MCF 10A (cell line): ENCODE results near the gene ARMH3. TPM values are rescaled to one million over a fixed set of nuclear protein-coding genes. Genes with fewer than 3 reads are reported as not detected.

Source experiments
- BruUV-seq: library from RNA; stranded (reverse); fragments of 400-500 nt; replicated peaks from 2 replicates; lab custom pipeline; 2021; lab: Mats Ljungman, UMichigan
- CTCF ChIA-PET: fragments of 300-600 bp; sonication (Branson Sonifier 250); formaldehyde crosslinking; extraction: SDS; loops from one replicate; lab custom pipeline; 2021; ENCODE audit warnings: antibody characterized with exemption, inconsistent platforms; lab: Yijun Ruan, JAX
- POLR2A ChIA-PET: fragments of 300-600, 350-650 bp; sonication (Branson Sonifier 250); formaldehyde crosslinking; extraction: SDS; loops from one replicate; lab custom pipeline; 2020; ENCODE audit warnings: antibody characterized with exemption, inconsistent platforms; lab: Yijun Ruan, JAX
- DNase-seq: peaks from one replicate; pipeline ENCODE4 v3.0.0-alpha.2; 2018; ENCODE audit not compliant: unreplicated experiment
- H3K27ac Mint-ChIP-seq: one replicate; pipeline ENCODE4 v1.8.0; 2022; ENCODE audit warnings: mild to moderate bottlenecking, low read depth, mixed read lengths; ENCODE audit not compliant: unreplicated experiment
- H3K27me3 Mint-ChIP-seq: one replicate; pipeline ENCODE4 v1.8.0; 2022; ENCODE audit warnings: mixed read lengths; ENCODE audit not compliant: insufficient read depth, unreplicated experiment
- H3K36me3 Mint-ChIP-seq: one replicate; pipeline ENCODE4 v1.8.0; 2022; ENCODE audit warnings: mild to moderate bottlenecking, moderate library complexity, mixed read lengths; ENCODE audit not compliant: insufficient read depth, unreplicated experiment
- H3K4me1 Mint-ChIP-seq: one replicate; pipeline ENCODE4 v1.8.0; 2022; ENCODE audit warnings: mixed read lengths; ENCODE audit not compliant: insufficient read depth, unreplicated experiment
- H3K4me3 Mint-ChIP-seq: one replicate; pipeline ENCODE4 v1.8.0; 2022; ENCODE audit warnings: mild to moderate bottlenecking, moderate library complexity, mixed read lengths; ENCODE audit not compliant: unreplicated experiment
- H3K9me3 Mint-ChIP-seq: one replicate; pipeline ENCODE4 v1.8.0; 2022; ENCODE audit warnings: mixed read lengths; ENCODE audit not compliant: unreplicated experiment
- CTCF ChIP-seq: fragments of 200-600 bp; IDR thresholded peaks from one replicate; pipeline ENCODE4 v1.8.0; 2022; ENCODE audit warnings: antibody characterized with exemption, mild to moderate bottlenecking; ENCODE audit not compliant: unreplicated experiment
- intact Hi-C: fragments of 100-400 bp; cut with micrococcal nuclease; formaldehyde crosslinking; loops from 2 replicates; pipeline ENCODE4 v1.14.1; 2022
- total RNA-seq: library from RNA; stranded (reverse); gene quantifications from 2 replicates; pipeline ENCODE4 v1.2.3, GENCODE V29; 2022

ARMH3 gene
- total RNA-seq, 1 experiment from 2014 or later, result 17.6 TPM

- Mint-ChIP-seq H3K27me3 (no peaks in the 10 kb centered on the region), H3K27ac (no peak overlapping the region), H3K36me3 (peaks cover 65% of the 10 kb centered on the region), H3K9me3 (no peaks in the 10 kb centered on the region), H3K4me1 (no peaks in the 10 kb centered on the region), H3K4me3 (no peak overlapping the region)
- no peak for TF ChIP-seq CTCF
- CTCF ChIA-PET, result interaction anchor here (1.1 to 1.6 kb wide), 3 partner anchors 55 to 180 kb away, joined by 3 to 4 read pairs (median 3); no protein-coding TSS in a partner anchor
- no TSS peak for BruUV-seq
- DNase-seq, result no peak
- intact Hi-C loops, result no loop called here
- POLR2A ChIA-PET, result no interaction called here
Observed at GRCh38 chr10:102017295-102017694, 38.7 kb downstream of the ARMH3 start.

GRCh38 chr10:102016416-102016815 is 39.6 kb downstream of the ARMH3 start:
- peaks cover 56% of the 10 kb centered on the region for H3K36me3 Mint-ChIP-seq
- H3K4me1 Mint-ChIP-seq, result no peaks in the 10 kb centered on the region
- ChIA-PET CTCF (interaction anchor here (0.8 to 1.6 kb wide), 4 partner anchors 50 to 180 kb away, joined by 3 to 5 read pairs (median 4); no protein-coding TSS in a partner anchor), POLR2A (no interaction called here)
- no peak overlapping the region for H3K4me3 Mint-ChIP-seq
- DNase-seq, result no peak
- intact Hi-C loops, result no loop called here
- H3K27me3 Mint-ChIP-seq, result no peaks in the 10 kb centered on the region
- H3K27ac Mint-ChIP-seq, result no peak overlapping the region
- H3K9me3 Mint-ChIP-seq, result no peaks in the 10 kb centered on the region
- TF ChIP-seq CTCF, result no peak
- no TSS peak for BruUV-seq

- peaks cover 6% of the 10 kb centered on the region for H3K4me1 Mint-ChIP-seq
- no peaks in the 10 kb centered on the region for H3K9me3 Mint-ChIP-seq
- intact Hi-C loops, result loop anchor here (1.0 to 2.0 kb wide), 3 partner anchors 62 to 175 kb away; no protein-coding TSS in a partner anchor
- H3K27me3 Mint-ChIP-seq, result no peaks in the 10 kb centered on the region
- no peak for TF ChIP-seq CTCF
- CTCF ChIA-PET, result interaction anchor here (0.5 to 6.6 kb wide), 21 partner anchors 9 to 850 kb away, joined by 3 to 69 read pairs (median 6); no protein-coding TSS in a partner anchor
- DNase-seq, result no peak
- no peak overlapping the region for H3K27ac Mint-ChIP-seq
- no peak overlapping the region for H3K4me3 Mint-ChIP-seq
- POLR2A ChIA-PET, result interaction anchor here (2.0 kb wide), 1 partner anchor 192 kb away, joined by 10 read pairs; the partner anchor contains the start of gene OGA
- H3K36me3 Mint-ChIP-seq, result peaks cover 50% of the 10 kb centered on the region
- no TSS peak for BruUV-seq
Observed at GRCh38 chr10:102010961-102011360, 45.0 kb downstream of the ARMH3 start.

GRCh38 chr10:102009801-102010425 is 46.1 kb downstream of the ARMH3 start:
- Mint-ChIP-seq H3K4me1 (peaks cover 6% of the 10 kb centered on the region), H3K9me3 (no peaks in the 10 kb centered on the region), H3K27me3 (no peaks in the 10 kb centered on the region), H3K4me3 (no peak overlapping the region), H3K27ac (no peak overlapping the region), H3K36me3 (peaks cover 52% of the 10 kb centered on the region)
- DNase-seq, result peak; percentile 87
- BruUV-seq, result no TSS peak
- intact Hi-C loops, result loop anchor here (1.0 to 2.0 kb wide), 4 partner anchors 63 to 174 kb away; no protein-coding TSS in a partner anchor
- TF ChIP-seq CTCF, result peak; percentile 91
- ChIA-PET POLR2A (interaction anchor here (0.7 to 2.0 kb wide), 9 partner anchors 14 to 227 kb away, joined by 3 to 10 read pairs (median 3); partner anchors contain the start of genes ARMH3, NPM3 and OGA), CTCF (interaction anchor here (0.5 to 6.6 kb wide), 44 partner anchors 8 to 849 kb away, joined by 3 to 69 read pairs (median 4); no protein-coding TSS in a partner anchor)
